Endodermal cell (in vitro differentiated cells): ENCODE data around the gene ARL15. TPM values are rescaled to one million over a fixed set of nuclear protein-coding genes. Genes with fewer than 3 reads are reported as not detected.

ENCODE experiments used
- DNase-seq: peaks from one replicate; pipeline ENCODE4 v3.0.0-alpha.2; 2017
- H3K27ac ChIP-seq: 2 replicates; pipeline ENCODE4 v1.5.1; 2013; ENCODE audit warnings: mild to moderate bottlenecking, low read depth, low read length, moderate library complexity
- H3K27me3 ChIP-seq: 2 replicates; pipeline ENCODE4 v1.6.1; 2013; ENCODE audit warnings: mild to moderate bottlenecking, low read length, moderate library complexity; ENCODE audit not compliant: insufficient read depth, control insufficient read depth, poor library complexity, severe bottlenecking
- H3K36me3 ChIP-seq: 2 replicates; pipeline ENCODE4 v1.7.0; 2013; ENCODE audit warnings: mild to moderate bottlenecking, low read length, moderate library complexity; ENCODE audit not compliant: control insufficient read depth, insufficient read depth
- H3K4me1 ChIP-seq: one replicate; pipeline ENCODE4 v1.7.0; 2013; ENCODE audit warnings: low read length; ENCODE audit not compliant: control insufficient read depth, insufficient read depth
- H3K4me3 ChIP-seq: 2 replicates; pipeline ENCODE4 v1.5.1; 2013; ENCODE audit warnings: mild to moderate bottlenecking, low read length, moderate library complexity
- H3K9ac ChIP-seq: 2 replicates; pipeline ENCODE4 v1.6.1; 2013; ENCODE audit warnings: mild to moderate bottlenecking, low read length, moderate library complexity; ENCODE audit not compliant: poor library complexity, severe bottlenecking; ENCODE audit errors: extremely low read depth
- H3K9me3 ChIP-seq: 2 replicates; pipeline ENCODE4 v1.6.1; 2013; ENCODE audit warnings: mild to moderate bottlenecking, low read length, moderate library complexity; ENCODE audit not compliant: control insufficient read depth
- H3K27ac Mint-ChIP-seq: 2 replicates; pipeline ENCODE4 v1.8.0; 2020; ENCODE audit warnings: mixed read lengths
- H3K27me3 Mint-ChIP-seq: 2 replicates; pipeline ENCODE4 v1.8.0; 2021; ENCODE audit warnings: mild to moderate bottlenecking, mixed read lengths; ENCODE audit not compliant: insufficient read depth
- H3K36me3 Mint-ChIP-seq: 2 replicates; pipeline ENCODE4 v1.8.0; 2020; ENCODE audit warnings: low read depth, mixed read lengths
- H3K4me1 Mint-ChIP-seq: 2 replicates; pipeline ENCODE4 v1.8.0; 2020; ENCODE audit warnings: mixed read lengths
- H3K4me3 Mint-ChIP-seq: 2 replicates; pipeline ENCODE4 v1.8.0; 2020; ENCODE audit warnings: mild to moderate bottlenecking, moderate library complexity, mixed read lengths
- H3K9me3 Mint-ChIP-seq: 2 replicates; pipeline ENCODE4 v1.8.0; 2020; ENCODE audit warnings: mild to moderate bottlenecking, mixed read lengths
- CTCF ChIP-seq: fragments of 200-600 bp; sonication (generic); conservative IDR thresholded peaks from 2 replicates; pipeline ENCODE4 v1.5.0; 2021; ENCODE audit warnings: antibody characterized with exemption, mild to moderate bottlenecking
- WGBS, 2 experiments: methylation state at CpG; one replicate each; pipeline versions ENCODE4 v1.1.5 to v1.1.7; 2013; ENCODE audit warnings: missing lambda C conversion rate in 2 of 2, mixed read lengths in 1 of 2; ENCODE audit not compliant: insufficient coverage in 1 of 2, insufficient read length in 1 of 2; 5-methylcytosine and 5-hydroxymethylcytosine counted together
- total RNA-seq, 2 donors: library from RNA; stranded (reverse); fragmentation: NEBNext Ultra II Directional in 1 of 2; extraction: Animal tissue kit (Norgen Biotek cat#: 25700) in 1 of 2; gene quantifications; 2 replicates in 1 of 2; 3 replicates in 1 of 2; pipeline ENCODE4 v1.2.1, GENCODE V29; 2021

ARL15 gene
- total RNA-seq, 2 donors from 2014 or later = 23.3 to 24.0 TPM

- H3K36me3 Mint-ChIP-seq = peaks cover 6% of the 10 kb centered on the region
- TF ChIP-seq CTCF = no peak
- 100% methylated on average over 1 of the region's 1 CpG for WGBS, 2 experiments
- Histone ChIP-seq H3K27me3 (no peaks in the 10 kb centered on the region), H3K9me3 (no peaks in the 10 kb centered on the region), H3K9ac (no peak overlapping the region), H3K36me3 (no peaks in the 10 kb centered on the region), H3K4me1 (no peaks in the 10 kb centered on the region), H3K27ac (no peak overlapping the region), H3K4me3 (no peak overlapping the region)
- DNase-seq = no peak
- H3K27me3 Mint-ChIP-seq = no peaks in the 10 kb centered on the region
- H3K27ac Mint-ChIP-seq = no peak overlapping the region
- H3K4me3 Mint-ChIP-seq = no peak overlapping the region
- H3K9me3 Mint-ChIP-seq = no peaks in the 10 kb centered on the region
- H3K4me1 Mint-ChIP-seq = peaks cover 2% of the 10 kb centered on the region
Measured at GRCh38 chr5:54083245-54083644, 227.1 kb downstream of the ARL15 start.

GRCh38 chr5:54081415-54081814, 229.0 kb downstream of the ARL15 start:
- no peaks in the 10 kb centered on the region for H3K27me3 Mint-ChIP-seq
- no peak overlapping the region for H3K9ac ChIP-seq
- H3K4me3 Mint-ChIP-seq = no peak overlapping the region
- no peak overlapping the region for H3K27ac Mint-ChIP-seq
- peaks cover 7% of the 10 kb centered on the region for H3K36me3 Mint-ChIP-seq
- no peaks in the 10 kb centered on the region for H3K4me1 ChIP-seq
- no peaks in the 10 kb centered on the region for H3K9me3 ChIP-seq
- H3K27ac ChIP-seq = no peak overlapping the region
- 88% methylated on average over 1 of the region's 1 CpG; no CpG with 5 or more reads in 1 of the 2 experiments for WGBS, 2 experiments
- no peak for TF ChIP-seq CTCF
- H3K36me3 ChIP-seq = no peaks in the 10 kb centered on the region
- no peak for DNase-seq
- H3K4me3 ChIP-seq = no peak overlapping the region
- H3K27me3 ChIP-seq = no peaks in the 10 kb centered on the region
- peaks cover 2% of the 10 kb centered on the region for H3K4me1 Mint-ChIP-seq
- no peaks in the 10 kb centered on the region for H3K9me3 Mint-ChIP-seq

- Histone ChIP-seq H3K27ac (no peak overlapping the region), H3K36me3 (no peaks in the 10 kb centered on the region), H3K4me1 (no peaks in the 10 kb centered on the region), H3K9me3 (no peaks in the 10 kb centered on the region), H3K4me3 (no peak overlapping the region), H3K9ac (no peak overlapping the region), H3K27me3 (no peaks in the 10 kb centered on the region)
- Mint-ChIP-seq H3K36me3 (peaks cover 7% of the 10 kb centered on the region), H3K9me3 (no peaks in the 10 kb centered on the region), H3K27ac (no peak overlapping the region), H3K27me3 (no peaks in the 10 kb centered on the region), H3K4me1 (peaks cover 2% of the 10 kb centered on the region), H3K4me3 (no peak overlapping the region)
- TF ChIP-seq CTCF = no peak
- 96 to 98% methylated on average over 4 to 5 of the region's 5 CpGs for WGBS, 2 experiments
- DNase-seq = no peak
Measured at GRCh38 chr5:54080831-54081230, 229.5 kb downstream of the ARL15 start.
